ENCODE measurements around the gene CLASRP. TPM values are rescaled to one million over a fixed set of nuclear protein-coding genes. Genes with fewer than 3 reads are reported as not detected.
"Not testable (repeated sequence)": the region's sequence is repeated elsewhere in the genome, so short reads cannot be mapped to it uniquely, and the experiment has no call there.

Gene CLASRP
- total RNA-seq, 1 donor from 2014 or later: 19.2 TPM

- no peak for TF ChIP-seq CTCF (IDR thresholded peaks at IDR 0.05; ENCODE audit: insufficient read depth, low read length, severe bottlenecking)
- no peak for DNase-seq (ENCODE audit: low read depth)
- no peaks in the 10 kb centered on the region for H3K27me3 ChIP-seq (ENCODE audit: control insufficient read depth, insufficient read depth, low read length)
- no peak for FAIRE-seq
- peaks cover 1% of the 10 kb centered on the region for H3K36me3 ChIP-seq (ENCODE audit: control insufficient read depth, insufficient read depth, low read length)
- no peak overlapping the region for H3K4me3 ChIP-seq (ENCODE audit: low read depth, low read length)
Observed at GRCh38 chr19:45114116-45114515, 75.3 kb downstream of the CLASRP start.

- no peak for TF ChIP-seq CTCF (IDR thresholded peaks at IDR 0.05; ENCODE audit: insufficient read depth, low read length, severe bottlenecking)
- Histone ChIP-seq H3K36me3 (ENCODE audit: control insufficient read depth, insufficient read depth, low read length) (peaks cover 1% of the 10 kb centered on the region), H3K4me3 (ENCODE audit: low read depth, low read length) (no peak overlapping the region), H3K27me3 (ENCODE audit: control insufficient read depth, insufficient read depth, low read length) (no peaks in the 10 kb centered on the region)
- FAIRE-seq: no peak
- no peak for DNase-seq (ENCODE audit: low read depth)
Observed at GRCh38 chr19:45115809-45116615, 77.2 kb downstream of the CLASRP start.

DNA sequence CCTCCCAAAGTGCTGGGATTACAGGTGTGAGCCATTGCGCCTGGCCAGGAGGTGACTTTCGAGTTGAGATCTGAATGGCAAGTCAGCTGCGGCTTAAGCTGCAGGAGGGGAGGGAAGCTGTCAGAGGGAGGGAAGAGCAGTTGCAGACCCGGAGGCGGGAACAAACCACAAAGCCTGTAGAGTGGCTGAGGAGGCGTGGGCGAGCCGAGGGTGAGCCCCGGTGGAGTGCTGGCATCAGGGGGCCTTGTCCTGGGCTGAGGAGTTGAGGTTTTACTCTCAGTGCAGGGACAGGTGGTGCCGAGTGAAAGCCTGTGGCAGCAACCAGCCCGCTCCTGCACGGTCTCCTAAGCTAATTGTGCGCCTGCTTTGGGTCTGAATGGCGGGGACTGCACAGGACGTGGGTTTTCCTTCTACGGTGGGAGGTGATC is 78.3 kb downstream of the CLASRP start:
- no peak for DNase-seq (ENCODE audit: low read depth)
- no peak overlapping the region for H3K4me3 ChIP-seq (ENCODE audit: low read depth, low read length)
- FAIRE-seq: no peak
- peaks cover 1% of the 10 kb centered on the region for H3K36me3 ChIP-seq (ENCODE audit: control insufficient read depth, insufficient read depth, low read length)
- no peaks in the 10 kb centered on the region for H3K27me3 ChIP-seq (ENCODE audit: control insufficient read depth, insufficient read depth, low read length)
- no peak for TF ChIP-seq CTCF (IDR thresholded peaks at IDR 0.05; ENCODE audit: insufficient read depth, low read length, severe bottlenecking)

GRCh38 chr19:45117671-45118070 is 78.8 kb downstream of the CLASRP start:
- Histone ChIP-seq H3K36me3 (ENCODE audit: control insufficient read depth, insufficient read depth, low read length) (peaks cover 1% of the 10 kb centered on the region), H3K4me3 (ENCODE audit: low read depth, low read length) (no peak overlapping the region), H3K27me3 (ENCODE audit: control insufficient read depth, insufficient read depth, low read length) (no peaks in the 10 kb centered on the region)
- no peak for TF ChIP-seq CTCF (IDR thresholded peaks at IDR 0.05; ENCODE audit: insufficient read depth, low read length, severe bottlenecking)
- no peak for DNase-seq (ENCODE audit: low read depth)
- FAIRE-seq: no peak

DNA sequence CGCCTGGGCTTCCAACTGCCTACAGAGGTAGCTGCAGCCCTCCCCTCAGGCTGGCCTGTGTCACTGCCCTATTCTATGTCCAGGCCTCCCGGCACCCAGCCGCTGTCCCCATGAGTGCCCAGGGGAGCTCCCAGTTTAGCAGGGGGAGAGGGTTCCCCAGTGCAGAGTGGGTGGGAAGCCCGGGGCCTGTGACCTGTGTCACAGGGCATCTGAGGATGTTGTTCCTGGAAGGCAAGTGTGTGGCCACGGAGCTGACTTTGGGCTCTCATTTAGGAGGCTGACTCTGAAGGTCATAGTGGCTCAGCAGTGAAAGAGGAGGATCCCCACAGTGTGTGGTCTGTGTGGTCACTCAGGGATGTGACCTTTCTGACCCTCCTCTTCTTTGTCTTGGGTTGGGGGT is 79.3 kb downstream of the CLASRP start:
- no peak overlapping the region for H3K4me3 ChIP-seq (ENCODE audit: low read depth, low read length)
- DNase-seq (ENCODE audit: low read depth): no peak
- FAIRE-seq: no peak
- no peaks in the 10 kb centered on the region for H3K27me3 ChIP-seq (ENCODE audit: control insufficient read depth, insufficient read depth, low read length)
- H3K36me3 ChIP-seq (ENCODE audit: control insufficient read depth, insufficient read depth, low read length): peaks cover 1% of the 10 kb centered on the region
- TF ChIP-seq CTCF (IDR thresholded peaks at IDR 0.05; ENCODE audit: insufficient read depth, low read length, severe bottlenecking): no peak

GRCh38 chr19:45118591-45119355 is 79.9 kb downstream of the CLASRP start:
- H3K27me3 ChIP-seq (ENCODE audit: control insufficient read depth, insufficient read depth, low read length); H3K36me3 ChIP-seq (ENCODE audit: control insufficient read depth, insufficient read depth, low read length); FAIRE-seq; DNase-seq (ENCODE audit: low read depth); H3K4me3 ChIP-seq (ENCODE audit: low read depth, low read length): not testable (repeated sequence)
